ENCODE data around the gene SEMA5A.

DNA sequence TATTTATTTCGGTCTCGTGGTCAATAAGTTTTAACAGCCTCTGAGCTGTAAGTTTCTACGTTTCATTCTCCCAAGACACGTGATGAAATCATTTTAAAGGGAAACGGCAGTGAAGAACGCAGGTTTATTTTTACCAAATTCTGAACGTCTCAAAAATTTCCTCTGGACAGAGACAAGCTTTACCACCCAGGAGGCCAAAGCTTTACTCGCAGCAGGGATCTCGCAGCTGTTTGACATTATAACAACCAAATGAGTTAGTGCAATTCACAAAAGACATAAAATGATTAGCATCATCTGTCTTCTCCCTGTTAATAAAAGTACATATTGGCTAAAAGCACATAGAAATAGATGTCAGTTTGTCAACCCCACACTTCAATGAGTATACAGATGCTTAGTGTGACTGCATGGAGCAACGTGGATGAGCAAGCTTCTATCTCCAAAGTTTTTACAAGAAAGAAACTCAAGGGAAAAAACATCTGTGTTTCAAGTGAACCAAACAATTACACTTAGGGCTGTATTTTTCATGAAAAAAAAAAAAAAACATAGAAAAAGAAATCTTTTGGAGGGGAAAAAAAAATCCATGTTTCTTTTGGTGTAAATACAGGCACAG is 2.5 kb downstream of the SEMA5A start:
- TF ChIP-seq, protein P1, sequence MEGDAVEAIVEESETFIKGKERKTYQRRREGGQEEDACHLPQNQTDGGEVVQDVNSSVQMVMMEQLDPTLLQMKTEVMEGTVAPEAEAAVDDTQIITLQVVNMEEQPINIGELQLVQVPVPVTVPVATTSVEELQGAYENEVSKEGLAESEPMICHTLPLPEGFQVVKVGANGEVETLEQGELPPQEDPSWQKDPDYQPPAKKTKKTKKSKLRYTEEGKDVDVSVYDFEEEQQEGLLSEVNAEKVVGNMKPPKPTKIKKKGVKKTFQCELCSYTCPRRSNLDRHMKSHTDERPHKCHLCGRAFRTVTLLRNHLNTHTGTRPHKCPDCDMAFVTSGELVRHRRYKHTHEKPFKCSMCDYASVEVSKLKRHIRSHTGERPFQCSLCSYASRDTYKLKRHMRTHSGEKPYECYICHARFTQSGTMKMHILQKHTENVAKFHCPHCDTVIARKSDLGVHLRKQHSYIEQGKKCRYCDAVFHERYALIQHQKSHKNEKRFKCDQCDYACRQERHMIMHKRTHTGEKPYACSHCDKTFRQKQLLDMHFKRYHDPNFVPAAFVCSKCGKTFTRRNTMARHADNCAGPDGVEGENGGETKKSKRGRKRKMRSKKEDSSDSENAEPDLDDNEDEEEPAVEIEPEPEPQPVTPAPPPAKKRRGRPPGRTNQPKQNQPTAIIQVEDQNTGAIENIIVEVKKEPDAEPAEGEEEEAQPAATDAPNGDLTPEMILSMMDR (IDR thresholded peaks at IDR 0.05) = no peak
- TF ChIP-seq EZH2 (IDR thresholded peaks at IDR 0.05; ENCODE audit: borderline replicate concordance, insufficient read depth, low read depth, low read length, poor library complexity, severe bottlenecking) = no peak

Data from B cell (primary cell).